Measurements from ENCODE around the gene DHX16. TPM values are rescaled to one million over a fixed set of nuclear protein-coding genes. Genes with fewer than 3 reads are reported as not detected.
A peak's percentile ranks its signal among the peaks of the same experiment; 100 is the strongest.

The DHX16 gene
- total and polyA plus RNA-seq, 9 of the 15 experiments (the other 6 are each of a cell fraction or from before 2014, with no cell fraction given): 14.6 to 66.1 (median 47.5) TPM

GRCh38 chr6:30686009-30686907, 13.5 kb upstream of the DHX16 start, which contains the start of gene PPP1R18 (continued):
- 0 out of 4 replicates have a peak, but pooled peaks of 1 of the 2 experiments have one; percentile 26 for TF ChIP-seq BCLAF1 (IDR thresholded peaks at IDR 0.05; ENCODE audit: borderline replicate concordance in 1 of 2, control insufficient read depth in 1 of 2, low read depth in 2 of 2, low read length in 1 of 2)
- no peak for TF ChIP-seq ZNF318 (IDR thresholded peaks at IDR 0.05; ENCODE audit: borderline replicate concordance in 1 of 2, low read depth in 1 of 2)
- no peak for TF ChIP-seq MEF2D (tag; conservative IDR thresholded peaks at IDR 0.05; ENCODE audit: low read depth)
- no peak for TF ChIP-seq SRSF1 (IDR thresholded peaks at IDR 0.05; ENCODE audit: low read depth, low read length)
- TF ChIP-seq DDX20 (tag; IDR thresholded peaks at IDR 0.05; ENCODE audit: low read depth): no peak
- no peak for TF ChIP-seq NRF1 (conservative IDR thresholded peaks at IDR 0.05 in 1 of 2, IDR thresholded peaks at IDR 0.05 in 1 of 2)
- TF ChIP-seq NFIC (IDR thresholded peaks at IDR 0.05): 0 out of 2 replicates have a peak, but pooled peaks have one; percentile 13
- peak; percentile 23; the same call in 1 of the 2 replicates for TF ChIP-seq RB1 (IDR thresholded peaks at IDR 0.05; ENCODE audit: low read depth)
- TF ChIP-seq ETS2 (tag; IDR thresholded peaks at IDR 0.05; ENCODE audit: borderline replicate concordance, poor library complexity, severe bottlenecking): no peak
- peak; percentile 74 for TF ChIP-seq PHF21A (IDR thresholded peaks at IDR 0.05; ENCODE audit: borderline replicate concordance, low read depth)
- peak; percentile 71; the same call in 1 of the 2 replicates for TF ChIP-seq ZBTB26 (CRISPR knock-in tag; IDR thresholded peaks at IDR 0.05)
- peak; percentile 74; the same call in 1 of the 2 replicates for TF ChIP-seq TSC22D4 (tag; IDR thresholded peaks at IDR 0.05)

Measured in K562 (cell line).